ENCODE measurements around the gene TRPM3.
A peak's percentile ranks its signal among the peaks of the same experiment; 100 is the strongest.

The TRPM3 gene

GRCh38 chr9:70493029-70493428 lies 628.4 kb downstream of the TRPM3 start:
- Mint-ChIP-seq H3K4me1 (ENCODE audit: low read depth in 2 of 2) (peaks cover 19 to 22% of the 10 kb centered on the region in 2 donors), H3K36me3 (ENCODE audit: insufficient read depth) (no peaks in the 10 kb centered on the region), H3K4me3 (no peak overlapping the region), H3K9me3 (no peaks in the 10 kb centered on the region), H3K27ac (no peak overlapping the region), H3K27me3 (peaks cover 0 to 16% of the 10 kb centered on the region in 2 donors)
- ATAC-seq (replicated peaks) = no peak
- DNase-seq = no peak

- Mint-ChIP-seq H3K9me3 (no peaks in the 10 kb centered on the region), H3K4me1 (ENCODE audit: low read depth in 2 of 2) (peaks cover 19 to 22% of the 10 kb centered on the region in 2 donors), H3K36me3 (ENCODE audit: insufficient read depth) (no peaks in the 10 kb centered on the region), H3K4me3 (peak overlapping the region; percentile 2 to 23), H3K27ac (peak overlapping the region; percentile 65 to 82), H3K27me3 (peaks cover 0 to 16% of the 10 kb centered on the region in 2 donors)
- DNase-seq (no peak), ATAC-seq (replicated peaks) (no peak)
Observed at GRCh38 chr9:70492319-70492777, 629.1 kb downstream of the TRPM3 start.

- H3K9me3 Mint-ChIP-seq = no peaks in the 10 kb centered on the region
- ATAC-seq (replicated peaks) = peak; percentile 27
- no peaks in the 10 kb centered on the region for H3K36me3 Mint-ChIP-seq (ENCODE audit: insufficient read depth)
Observed at GRCh38 chr9:70491426-70492318, 629.7 kb downstream of the TRPM3 start.

GRCh38 chr9:70490478-70490877 lies 630.9 kb downstream of the TRPM3 start:
- Mint-ChIP-seq H3K27me3 (peaks cover 0 to 16% of the 10 kb centered on the region in 2 donors), H3K9me3 (no peaks in the 10 kb centered on the region), H3K36me3 (ENCODE audit: insufficient read depth) (no peaks in the 10 kb centered on the region), H3K27ac (no peak overlapping the region), H3K4me1 (ENCODE audit: low read depth in 2 of 2) (peaks cover 19 to 22% of the 10 kb centered on the region in 2 donors), H3K4me3 (no peak overlapping the region)
- DNase-seq (no peak), ATAC-seq (replicated peaks) (no peak)

More at GRCh38 chr9:70491426-70492318, 629.7 kb downstream of the TRPM3 start:
- Mint-ChIP-seq H3K4me3 (peak overlapping the region; percentile 8 to 23), H3K27me3 (peaks cover 0 to 16% of the 10 kb centered on the region in 2 donors), H3K4me1 (ENCODE audit: low read depth in 2 of 2) (peaks cover 19 to 22% of the 10 kb centered on the region in 2 donors), H3K27ac (peak overlapping the region; percentile 65 to 82)
- no peak for DNase-seq

- Mint-ChIP-seq H3K27me3 (peaks cover 0 to 3% of the 10 kb centered on the region in 2 donors), H3K4me3 (no peak overlapping the region), H3K4me1 (ENCODE audit: low read depth in 2 of 2) (peaks cover 13 to 19% of the 10 kb centered on the region in 2 donors), H3K27ac (no peak overlapping the region), H3K36me3 (ENCODE audit: insufficient read depth) (no peaks in the 10 kb centered on the region), H3K9me3 (no peaks in the 10 kb centered on the region)
- no peak for DNase-seq
- ATAC-seq (replicated peaks) = no peak
Observed at GRCh38 chr9:70488793-70489105, 632.7 kb downstream of the TRPM3 start.

- H3K27me3 Mint-ChIP-seq = peaks cover 0 to 8% of the 10 kb centered on the region in 2 donors
- H3K4me3 Mint-ChIP-seq = no peak overlapping the region
- no peaks in the 10 kb centered on the region for H3K9me3 Mint-ChIP-seq
- H3K36me3 Mint-ChIP-seq (ENCODE audit: insufficient read depth) = no peaks in the 10 kb centered on the region
- DNase-seq (no peak), ATAC-seq (replicated peaks) (no peak)
- peaks cover 13 to 19% of the 10 kb centered on the region in 2 donors for H3K4me1 Mint-ChIP-seq (ENCODE audit: low read depth in 2 of 2)
- H3K27ac Mint-ChIP-seq = no peak overlapping the region
Observed at GRCh38 chr9:70488098-70488792, 633.2 kb downstream of the TRPM3 start.

- H3K4me1 Mint-ChIP-seq (ENCODE audit: low read depth in 2 of 2) = no peaks in the 10 kb centered on the region
- H3K4me3 Mint-ChIP-seq = no peak overlapping the region
- H3K36me3 Mint-ChIP-seq (ENCODE audit: insufficient read depth) = no peaks in the 10 kb centered on the region
- H3K27ac Mint-ChIP-seq = no peak overlapping the region
- DNase-seq (no peak), ATAC-seq (replicated peaks) (no peak)
- H3K27me3 Mint-ChIP-seq = peaks cover 0 to 14% of the 10 kb centered on the region in 2 donors
- no peaks in the 10 kb centered on the region for H3K9me3 Mint-ChIP-seq
Observed at GRCh38 chr9:70486127-70486526, 635.3 kb downstream of the TRPM3 start.

- Mint-ChIP-seq H3K4me3 (no peak overlapping the region), H3K27ac (peak overlapping the region in 1 of 2 donors; percentile 17), H3K4me1 (ENCODE audit: low read depth in 2 of 2) (no peaks in the 10 kb centered on the region), H3K9me3 (no peaks in the 10 kb centered on the region), H3K27me3 (peaks cover 0 to 14% of the 10 kb centered on the region in 2 donors), H3K36me3 (ENCODE audit: insufficient read depth) (no peaks in the 10 kb centered on the region)
- DNase-seq (no peak), ATAC-seq (replicated peaks) (no peak)
Observed at GRCh38 chr9:70485273-70485858, 636.1 kb downstream of the TRPM3 start.

GRCh38 chr9:70484232-70485130 lies 636.9 kb downstream of the TRPM3 start:
- Mint-ChIP-seq H3K27me3 (peaks cover 0 to 14% of the 10 kb centered on the region in 2 donors), H3K36me3 (ENCODE audit: insufficient read depth) (no peaks in the 10 kb centered on the region), H3K4me1 (ENCODE audit: low read depth in 2 of 2) (no peaks in the 10 kb centered on the region), H3K27ac (no peak overlapping the region), H3K9me3 (no peaks in the 10 kb centered on the region), H3K4me3 (no peak overlapping the region)
- ATAC-seq (replicated peaks) = peak; percentile 73
- peak in 2 of 3 experiments; percentile 5 to 13 for DNase-seq

- Mint-ChIP-seq H3K27me3 (peaks cover 0 to 14% of the 10 kb centered on the region in 2 donors), H3K4me3 (no peak overlapping the region), H3K27ac (no peak overlapping the region), H3K9me3 (no peaks in the 10 kb centered on the region), H3K4me1 (ENCODE audit: low read depth in 2 of 2) (no peaks in the 10 kb centered on the region), H3K36me3 (ENCODE audit: insufficient read depth) (no peaks in the 10 kb centered on the region)
- DNase-seq (no peak), ATAC-seq (replicated peaks) (no peak)
Observed at GRCh38 chr9:70481471-70481870, 640.0 kb downstream of the TRPM3 start.

GRCh38 chr9:70480405-70480980 lies 640.9 kb downstream of the TRPM3 start:
- DNase-seq = no peak
- no peak overlapping the region for H3K27ac Mint-ChIP-seq
- ATAC-seq (replicated peaks) = no peak
- H3K9me3 Mint-ChIP-seq = no peaks in the 10 kb centered on the region
- no peaks in the 10 kb centered on the region for H3K36me3 Mint-ChIP-seq (ENCODE audit: insufficient read depth)
- H3K27me3 Mint-ChIP-seq = peaks cover 0 to 14% of the 10 kb centered on the region in 2 donors
- no peak overlapping the region for H3K4me3 Mint-ChIP-seq
- H3K4me1 Mint-ChIP-seq (ENCODE audit: low read depth in 2 of 2) = no peaks in the 10 kb centered on the region

- Mint-ChIP-seq H3K27me3 (peaks cover 0 to 14% of the 10 kb centered on the region in 2 donors), H3K27ac (no peak overlapping the region), H3K4me1 (ENCODE audit: low read depth in 2 of 2) (no peaks in the 10 kb centered on the region), H3K4me3 (no peak overlapping the region), H3K36me3 (ENCODE audit: insufficient read depth) (no peaks in the 10 kb centered on the region), H3K9me3 (no peaks in the 10 kb centered on the region)
- ATAC-seq (replicated peaks) (no peak), DNase-seq (no peak)
Observed at GRCh38 chr9:70479880-70480291, 641.5 kb downstream of the TRPM3 start.
